ENCODE data around the gene LRMDA.
"Not testable (repeated sequence)": the region's sequence is repeated elsewhere in the genome, so short reads cannot be mapped to it uniquely, and the experiment has no call there.

LRMDA gene

GRCh38 chr10:76504823-76505222 is 1073.4 kb downstream of the LRMDA start:
- H3K4me3 ChIP-seq (ENCODE audit: low read length) = no peak overlapping the region
- TF ChIP-seq CTCF (conservative IDR thresholded peaks at IDR 0.05; ENCODE audit: low read depth, low read length) = no peak
- no peak for DNase-seq (ENCODE audit: low read depth)

- no peak for DNase-seq (ENCODE audit: low read depth)
- no peak for TF ChIP-seq CTCF (conservative IDR thresholded peaks at IDR 0.05; ENCODE audit: low read depth, low read length)
- H3K4me3 ChIP-seq (ENCODE audit: low read length) = no peak overlapping the region
Observed at GRCh38 chr10:76509446-76509845, 1078.0 kb downstream of the LRMDA start.

- no peak for DNase-seq (ENCODE audit: low read depth)
- no peak overlapping the region for H3K4me3 ChIP-seq (ENCODE audit: low read length)
- no peak for TF ChIP-seq CTCF (conservative IDR thresholded peaks at IDR 0.05; ENCODE audit: low read depth, low read length)
Observed at GRCh38 chr10:76514321-76514720, 1082.9 kb downstream of the LRMDA start.

GRCh38 chr10:76514869-76515268 is 1083.4 kb downstream of the LRMDA start:
- H3K4me3 ChIP-seq (ENCODE audit: low read length) = no peak overlapping the region
- DNase-seq (ENCODE audit: low read depth) = no peak
- no peak for TF ChIP-seq CTCF (conservative IDR thresholded peaks at IDR 0.05; ENCODE audit: low read depth, low read length)

- DNase-seq (ENCODE audit: low read depth) = no peak
- no peak for TF ChIP-seq CTCF (conservative IDR thresholded peaks at IDR 0.05; ENCODE audit: low read depth, low read length)
- no peak overlapping the region for H3K4me3 ChIP-seq (ENCODE audit: low read length)
Observed at GRCh38 chr10:76522547-76522946, 1091.1 kb downstream of the LRMDA start.

- no peak for TF ChIP-seq CTCF (conservative IDR thresholded peaks at IDR 0.05; ENCODE audit: low read depth, low read length)
- H3K4me3 ChIP-seq (ENCODE audit: low read length) = no peak overlapping the region
- no peak for DNase-seq (ENCODE audit: low read depth)
Observed at GRCh38 chr10:76523246-76523645, 1091.8 kb downstream of the LRMDA start.

GRCh38 chr10:76523791-76524351 is 1092.4 kb downstream of the LRMDA start:
- DNase-seq (ENCODE audit: low read depth) = no peak
- TF ChIP-seq CTCF (conservative IDR thresholded peaks at IDR 0.05; ENCODE audit: low read depth, low read length) = no peak
- H3K4me3 ChIP-seq (ENCODE audit: low read length) = no peak overlapping the region

GRCh38 chr10:76526833-76527232 is 1095.4 kb downstream of the LRMDA start:
- DNase-seq (ENCODE audit: low read depth); H3K4me3 ChIP-seq (ENCODE audit: low read length): not testable (repeated sequence)
